ENCODE results near the gene DCDC2C. TPM values are rescaled to one million over a fixed set of nuclear protein-coding genes. Genes with fewer than 3 reads are reported as not detected.

DCDC2C gene
- polyA plus RNA-seq, 12 donors = 0.17 to 7.3 (median 0.34) TPM; not detected in 5

- DNase-seq = no peak
These were observed 5.8 kb downstream of the DCDC2C start for GRCh38 chr2:3709225-3709624.

- no peak for DNase-seq
These were observed 9.0 kb downstream of the DCDC2C start for GRCh38 chr2:3712424-3712823.

DNA sequence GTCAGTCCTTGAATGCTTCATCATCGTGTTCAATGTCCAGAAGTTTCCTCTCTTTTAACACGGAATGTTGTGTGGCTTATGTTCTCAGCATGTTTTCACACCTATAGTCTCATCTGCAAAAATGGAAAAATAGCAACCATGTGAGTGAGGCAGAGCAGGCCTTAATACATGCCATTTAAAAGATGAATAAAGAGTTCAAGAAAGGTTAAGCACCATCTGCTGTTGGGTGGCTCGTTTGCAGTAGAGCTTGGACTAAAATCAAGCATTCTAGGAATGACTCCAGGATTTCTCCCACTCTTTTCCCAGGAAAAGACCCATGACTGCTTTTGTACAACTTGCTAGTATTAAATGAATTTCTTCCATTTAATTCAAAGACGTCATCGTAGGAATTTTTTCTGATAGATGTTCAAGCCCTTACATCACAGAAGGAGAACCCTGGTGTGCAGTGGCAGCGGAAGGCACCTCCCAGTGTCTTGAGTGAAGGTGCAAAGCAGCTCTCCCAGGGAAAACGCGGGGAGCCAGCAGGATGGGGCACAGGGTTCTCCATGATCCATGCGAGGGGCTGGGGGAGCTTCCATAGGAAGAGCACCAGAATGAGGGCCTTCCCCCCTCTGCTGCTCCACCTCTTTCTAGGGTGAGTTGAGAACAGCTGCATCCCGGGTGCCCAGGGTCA lies 9.6 kb downstream of the DCDC2C start:
- peak; percentile 41 for DNase-seq

DNA sequence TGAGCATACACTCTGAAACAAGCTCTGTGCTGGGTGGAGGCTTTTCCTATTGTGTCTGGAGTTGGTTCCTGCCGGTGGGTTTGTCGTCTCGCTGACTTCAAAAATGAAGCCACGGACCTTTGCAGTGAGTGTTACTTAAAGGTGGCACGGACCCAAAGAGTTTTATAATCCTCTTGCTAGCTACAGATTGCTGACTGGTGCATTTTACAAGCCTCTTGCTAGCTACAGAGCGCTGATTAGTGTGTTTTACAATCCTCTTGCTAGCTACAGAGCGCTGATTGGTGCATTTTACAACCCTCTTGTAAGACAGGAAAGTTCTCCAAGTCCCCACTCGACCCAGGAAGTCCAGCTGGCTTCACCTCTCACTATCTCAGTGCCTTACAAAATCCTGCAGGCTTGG lies 15.3 kb downstream of the DCDC2C start:
- no peak for DNase-seq

DNA sequence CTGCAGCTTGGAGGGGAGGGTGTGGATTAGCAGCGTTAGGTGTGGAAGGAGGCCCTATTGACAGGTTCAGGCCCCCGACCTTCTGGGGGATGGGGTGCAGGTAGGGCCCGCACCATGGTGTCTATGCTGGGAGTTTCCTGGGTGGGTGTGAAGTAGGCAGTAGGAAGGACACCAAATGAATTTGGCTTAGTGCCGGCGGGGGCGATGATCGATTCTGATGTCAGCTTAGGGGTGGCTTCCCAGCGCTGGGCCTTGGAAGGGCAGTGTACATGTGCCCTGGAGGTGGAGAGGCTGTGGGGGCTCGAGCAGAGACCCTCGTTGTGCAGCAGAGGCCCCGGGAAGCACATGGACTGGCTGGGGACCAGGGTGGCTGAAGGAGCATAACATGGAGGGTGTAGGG lies 21.6 kb downstream of the DCDC2C start:
- no peak for DNase-seq

DNA sequence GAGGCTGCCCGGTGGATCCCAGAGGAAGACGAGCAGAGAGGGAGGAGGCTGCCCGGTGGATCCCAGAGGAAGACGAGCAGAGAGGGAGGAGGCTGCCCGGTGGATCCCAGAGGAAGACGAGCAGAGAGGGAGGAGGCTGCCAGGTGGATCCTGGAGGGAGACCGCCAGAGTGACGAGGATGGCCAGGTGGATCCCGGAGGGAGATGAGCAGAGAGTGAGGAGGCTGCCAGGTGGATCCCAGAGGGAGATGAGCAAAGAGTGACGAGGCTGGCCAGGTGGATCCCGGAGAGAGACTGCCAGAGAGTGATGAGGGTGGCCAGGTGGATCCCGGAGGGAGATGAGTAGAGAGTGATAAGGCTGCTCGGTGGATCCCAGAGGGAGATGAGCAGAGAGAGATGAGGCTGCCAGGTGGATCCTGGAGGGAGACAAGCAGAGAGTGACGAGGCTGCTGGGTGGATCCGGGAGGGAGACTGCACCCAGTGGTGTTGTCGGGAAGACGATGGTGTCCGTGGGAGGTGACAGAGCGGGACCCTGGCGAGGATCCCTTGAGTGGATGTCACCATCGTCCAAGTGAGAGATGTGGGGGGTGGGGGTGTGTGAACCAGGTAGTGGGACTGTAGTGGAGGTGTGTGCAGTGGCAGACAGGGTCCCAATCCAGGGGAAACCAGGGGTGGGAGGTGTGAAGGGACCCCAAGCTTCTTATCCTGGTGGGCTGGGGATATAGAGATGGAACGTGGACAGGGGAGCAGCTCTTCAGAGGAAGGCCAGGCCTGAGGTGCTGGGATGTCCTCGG lies 22.3 kb downstream of the DCDC2C start:
- DNase-seq = no peak

GRCh38 chr2:3726511-3726910 lies 23.1 kb downstream of the DCDC2C start:
- no peak for DNase-seq

- DNase-seq = no peak
These were observed 24.1 kb downstream of the DCDC2C start for GRCh38 chr2:3727397-3728045.

GRCh38 chr2:3728104-3729054 lies 25.0 kb downstream of the DCDC2C start:
- DNase-seq = peak; percentile 79

GRCh38 chr2:3729055-3729448 lies 25.7 kb downstream of the DCDC2C start:
- DNase-seq = no peak

DNA sequence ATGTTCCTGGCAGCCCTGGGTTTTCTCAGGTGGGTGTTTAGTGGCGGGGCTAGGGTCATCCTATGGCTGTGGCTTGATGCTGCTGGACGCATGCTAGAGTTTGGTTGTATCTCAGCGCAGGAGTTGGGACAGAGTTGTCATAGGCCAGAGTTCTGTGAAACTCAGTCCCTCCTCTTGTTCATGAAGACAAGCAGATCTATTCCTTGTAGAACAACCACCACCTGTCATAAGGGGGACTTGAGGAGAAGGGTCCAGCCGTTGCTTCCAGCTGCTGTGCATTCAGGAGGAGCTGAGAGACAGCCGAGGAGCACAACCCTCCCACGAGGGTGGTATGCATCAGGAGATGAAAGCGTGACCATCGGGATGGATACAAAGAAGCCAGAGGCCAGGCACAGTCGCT lies 26.4 kb downstream of the DCDC2C start:
- DNase-seq = no peak

DNA sequence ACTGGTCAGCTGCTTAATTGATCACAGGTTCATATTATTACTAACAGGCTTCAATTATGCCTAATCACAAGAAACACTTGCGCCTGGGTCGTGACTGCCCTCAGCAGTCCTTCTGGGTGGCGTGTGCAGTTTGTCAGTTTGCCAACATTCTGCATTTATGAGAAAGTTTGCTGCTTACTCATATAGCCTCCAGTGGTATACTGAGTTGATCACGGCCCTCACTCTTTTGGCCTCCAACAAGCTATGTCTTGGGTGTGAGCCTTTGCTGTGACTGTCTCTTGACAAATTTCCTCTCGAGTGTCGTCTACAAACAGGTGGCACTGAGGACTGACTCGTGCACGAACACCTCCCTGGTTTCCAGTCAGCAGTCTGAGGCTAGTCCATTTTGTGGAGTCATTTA lies 27.3 kb downstream of the DCDC2C start:
- no peak for DNase-seq

DNA sequence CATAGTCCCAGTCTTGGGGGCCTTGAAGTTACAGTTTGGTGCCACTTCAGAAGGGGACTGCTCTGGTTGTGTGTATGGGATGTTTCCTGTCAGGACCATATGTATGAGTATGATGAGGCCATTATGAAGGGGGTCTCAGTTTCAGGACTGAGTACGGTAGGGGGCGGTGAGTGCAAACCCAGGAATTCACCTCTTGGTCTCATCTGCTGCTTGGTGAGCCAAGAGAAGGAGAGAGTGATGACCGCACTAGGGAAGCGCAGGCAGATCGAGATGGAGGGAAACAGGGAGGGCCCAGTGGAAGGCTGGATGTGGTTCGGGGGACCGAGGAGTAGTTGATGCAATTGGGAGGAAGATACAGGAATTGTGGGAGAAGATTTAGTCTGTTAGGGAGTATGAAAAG lies 28.5 kb downstream of the DCDC2C start:
- no peak for DNase-seq

- DNase-seq = no peak
These were observed 32.7 kb downstream of the DCDC2C start for GRCh38 chr2:3736112-3736511.

- DNase-seq = no peak
These were observed 33.8 kb downstream of the DCDC2C start for GRCh38 chr2:3737128-3737527.

DNA sequence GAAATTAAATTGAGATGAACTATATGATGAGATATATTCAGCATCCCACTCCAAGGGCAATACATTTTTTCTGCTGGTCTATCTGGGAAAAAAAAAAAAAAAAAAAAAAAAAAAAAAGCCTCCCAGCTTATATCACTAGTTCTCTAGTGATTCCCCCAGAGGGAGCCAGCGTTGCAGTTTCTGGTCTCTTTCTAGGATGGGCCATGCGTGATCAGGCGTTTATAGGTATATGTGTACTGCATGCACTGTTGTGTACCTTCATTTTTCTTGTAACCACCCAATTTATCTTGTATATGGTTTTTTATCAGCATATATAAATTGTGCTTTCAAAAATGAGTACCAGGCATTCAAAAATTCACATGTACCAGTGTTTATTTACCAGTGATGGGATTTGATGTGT lies 35.1 kb downstream of the DCDC2C start:
- no peak for DNase-seq

GRCh38 chr2:3739313-3739712 lies 35.9 kb downstream of the DCDC2C start:
- DNase-seq = no peak

GRCh38 chr2:3741396-3741795 lies 38.0 kb downstream of the DCDC2C start:
- no peak for DNase-seq

- DNase-seq = no peak
These were observed 38.7 kb downstream of the DCDC2C start for GRCh38 chr2:3741867-3742602.

DNA sequence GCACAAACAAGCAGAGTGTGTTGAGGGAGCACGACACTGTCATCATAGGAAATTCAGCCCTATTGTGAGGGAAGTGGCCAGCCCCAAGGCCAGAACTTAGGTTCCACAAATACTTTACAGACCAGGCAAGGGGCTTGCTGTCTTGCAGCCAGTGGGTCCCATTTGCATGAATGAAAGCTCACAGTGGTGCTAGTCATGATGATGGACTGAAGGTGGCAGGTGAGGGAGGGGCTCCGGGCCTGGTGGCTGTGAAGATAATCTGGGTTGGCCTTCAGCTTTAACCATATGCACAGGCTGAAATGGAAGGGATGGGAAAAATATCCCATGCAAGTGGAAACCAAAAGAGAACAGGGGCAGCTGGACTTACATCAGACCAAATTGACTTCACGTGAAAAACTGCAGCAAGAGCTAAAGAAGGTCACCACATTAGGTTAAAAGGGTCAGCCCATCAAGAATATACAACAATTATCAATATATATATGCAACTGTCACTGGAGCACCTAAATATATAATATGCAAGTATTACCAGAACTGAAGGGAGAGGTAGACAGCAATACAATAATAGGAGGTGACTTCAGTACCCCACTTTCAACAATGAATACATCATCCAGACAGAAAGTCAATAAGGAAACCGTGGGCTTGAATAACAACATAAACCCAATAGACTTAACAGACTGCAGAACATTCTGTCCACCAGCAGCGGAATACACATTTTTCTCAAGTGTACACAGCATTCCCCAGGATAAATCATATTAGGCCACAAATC lies 39.6 kb downstream of the DCDC2C start:
- no peak for DNase-seq
